SK-N-SH treated with all-trans-retinoic acid at 6 μM for 48 hours (cell line): Measurements from ENCODE around the gene MYOCOS.

Source experiments
- ATAC-seq: fragments of 200-7000 bp; cut with Tn5 transposase; 3 replicates; pipeline ENCODE4 v1.9.1; 2020; ENCODE audit warnings: mild to moderate bottlenecking, moderate library complexity
- BACH2 ChIP-seq: fragments of 250-450 bp; sonication (Bioruptor Pico); IDR thresholded peaks from 2 replicates; pipeline ENCODE4 v1.9.0; 2021; ENCODE audit warnings: mild to moderate bottlenecking, borderline replicate concordance
- CREB5 ChIP-seq: fragments of 250-450 bp; sonication (Bioruptor Pico); IDR thresholded peaks from 2 replicates; pipeline ENCODE4 v1.5.1; 2020; ENCODE audit warnings: low read depth, mild to moderate bottlenecking, moderate library complexity
- CSRNP3 ChIP-seq: fragments of 250-450 bp; sonication (Bioruptor Pico); IDR thresholded peaks from 2 replicates; pipeline ENCODE4 v1.5.1; 2021; ENCODE audit warnings: mild to moderate bottlenecking, moderate library complexity
- ESRRG ChIP-seq: fragments of 250-450 bp; sonication (Bioruptor Pico); IDR thresholded peaks from 2 replicates; pipeline ENCODE4 v1.6.1; 2021; ENCODE audit warnings: mild to moderate bottlenecking
- OSR1 ChIP-seq: fragments of 250-450 bp; sonication (Bioruptor Pico); IDR thresholded peaks from 2 replicates; pipeline ENCODE4 v1.8.0; 2022; ENCODE audit warnings: moderate library complexity, mild to moderate bottlenecking, inconsistent platforms
- PATZ1 ChIP-seq: fragments of 250-450 bp; sonication (Bioruptor Pico); IDR thresholded peaks from 2 replicates; pipeline ENCODE4 v1.8.0; 2020; ENCODE audit warnings: mild to moderate bottlenecking, moderate library complexity, borderline replicate concordance
- POU6F1 ChIP-seq: fragments of 250-450 bp; sonication (Bioruptor Pico); IDR thresholded peaks from 2 replicates; pipeline ENCODE4 v1.8.0; 2021; ENCODE audit warnings: low read depth, mild to moderate bottlenecking, moderate library complexity, borderline replicate concordance
- PPARA ChIP-seq: fragments of 250-450 bp; sonication (Bioruptor Pico); IDR thresholded peaks from 2 replicates; pipeline ENCODE4 v1.5.0; 2020; ENCODE audit warnings: mild to moderate bottlenecking, borderline replicate concordance
- RARB ChIP-seq: fragments of 250-450 bp; sonication (Bioruptor Pico); IDR thresholded peaks from 2 replicates; pipeline ENCODE4 v1.8.0; 2021; ENCODE audit warnings: mild to moderate bottlenecking, moderate library complexity
- TCF4 ChIP-seq: fragments of 250-450 bp; sonication (Bioruptor Pico); IDR thresholded peaks from 2 replicates; pipeline ENCODE4 v1.8.0; 2021; ENCODE audit warnings: mild to moderate bottlenecking, moderate library complexity, borderline replicate concordance
- TSHZ2 ChIP-seq: fragments of 250-450 bp; sonication (Bioruptor Pico); IDR thresholded peaks from 2 replicates; pipeline ENCODE4 v1.5.0; 2020; ENCODE audit warnings: mild to moderate bottlenecking, moderate library complexity
- ZC3H10 ChIP-seq: fragments of 250-450 bp; sonication (Bioruptor Pico); IDR thresholded peaks from 2 replicates; pipeline ENCODE4 v1.5.1; 2021; ENCODE audit warnings: mild to moderate bottlenecking, moderate library complexity
- ZNF565 ChIP-seq: fragments of 450-650 bp; formaldehyde crosslinking; conservative IDR thresholded peaks from 2 replicates; pipeline ENCODE4 v1.5.0; 2020; ENCODE audit warnings: low read depth, mild to moderate bottlenecking, moderate library complexity
- ZNF8 ChIP-seq: fragments of 450-650 bp; formaldehyde crosslinking; IDR thresholded peaks from 2 replicates; pipeline ENCODE4 v1.5.0; 2020; ENCODE audit warnings: mild to moderate bottlenecking, moderate library complexity

The MYOCOS gene

GRCh38 chr1:171641076-171641864 lies 19.2 kb downstream of the MYOCOS start (continued):
- TF ChIP-seq TSHZ2 (CRISPR knock-in tag) = no peak

GRCh38 chr1:171642197-171642596 lies 20.2 kb downstream of the MYOCOS start:
- no peak for ATAC-seq
- no peak for TF ChIP-seq POU6F1 (CRISPR knock-in tag)
- TF ChIP-seq RARB (CRISPR knock-in tag) = no peak
- no peak for TF ChIP-seq PPARA (CRISPR knock-in tag)
- no peak for TF ChIP-seq BACH2
- no peak for TF ChIP-seq ZNF8 (CRISPR knock-in tag)
- no peak for TF ChIP-seq CREB5 (CRISPR knock-in tag)
- no peak for TF ChIP-seq ESRRG (CRISPR knock-in tag)

- ATAC-seq = no peak
Measured at GRCh38 chr1:171643156-171643555, 21.1 kb downstream of the MYOCOS start.

More at GRCh38 chr1:171643156-171643555, 21.1 kb downstream of the MYOCOS start:
- TF ChIP-seq OSR1 (CRISPR knock-in tag) (no peak), TCF4 (CRISPR knock-in tag) (no peak), CSRNP3 (CRISPR knock-in tag) (no peak), BACH2 (no peak), ZC3H10 (no peak), ZNF565 (CRISPR knock-in tag) (no peak), PATZ1 (CRISPR knock-in tag) (no peak), CREB5 (CRISPR knock-in tag) (no peak)
